DOHH2 (cell line): ENCODE data around the gene NINJ1.

Source experiments
- H3F3A ChIP-seq: fragments of 200-600 bp; sonication (generic), shearing (Covaris generic); 2 replicates; pipeline ENCODE4 v1.6.0; 2016; ENCODE audit warnings: antibody characterized with exemption, mild to moderate bottlenecking; ENCODE audit not compliant: control insufficient read depth, insufficient read depth
- H3K27ac ChIP-seq: fragments of 200-600 bp; sonication (generic); 2 replicates; pipeline ENCODE4 v1.5.1; 2014; ENCODE audit warnings: low read depth, mild to moderate bottlenecking, low read length, moderate library complexity
- H3K27me3 ChIP-seq: fragments of 200-600 bp; sonication (generic); 2 replicates; pipeline ENCODE4 v1.6.1; 2014; ENCODE audit warnings: mild to moderate bottlenecking, low read length, mixed read lengths; ENCODE audit not compliant: control insufficient read depth
- H3K36me3 ChIP-seq: fragments of 200-600 bp; sonication (generic); 2 replicates; pipeline ENCODE4 v1.6.1; 2014; ENCODE audit warnings: mild to moderate bottlenecking, low read length, moderate library complexity, mixed read lengths; ENCODE audit not compliant: control insufficient read depth
- H3K4me1 ChIP-seq: fragments of 200-600 bp; sonication (generic); 2 replicates; pipeline ENCODE4 v1.6.1; 2014; ENCODE audit warnings: mild to moderate bottlenecking, low read length, mixed read lengths; ENCODE audit not compliant: control insufficient read depth
- H3K4me2 ChIP-seq: fragments of 200-600 bp; sonication (generic); 2 replicates; pipeline ENCODE4 v1.6.0; 2014; ENCODE audit warnings: mild to moderate bottlenecking, low read length, moderate library complexity
- H3K4me3 ChIP-seq: fragments of 200-600 bp; sonication (generic); 2 replicates; pipeline ENCODE4 v1.5.1; 2014; ENCODE audit warnings: mild to moderate bottlenecking, low read length, mixed read lengths
- H3K79me2 ChIP-seq: fragments of 200-600 bp; sonication (generic); 2 replicates; pipeline ENCODE4 v1.6.1; 2014; ENCODE audit warnings: mild to moderate bottlenecking, low read length, mixed read lengths; ENCODE audit not compliant: control insufficient read depth
- H3K9me2 ChIP-seq: fragments of 200-600 bp; sonication (generic); replicated peaks from 2 replicates; pipeline ENCODE4 v1.6.1; 2014; ENCODE audit warnings: mild to moderate bottlenecking, low read length, mixed read lengths; ENCODE audit not compliant: control insufficient read depth
- H3K9me3 ChIP-seq: fragments of 200-600 bp; sonication (generic); 2 replicates; pipeline ENCODE4 v1.6.1; 2014; ENCODE audit warnings: antibody characterized with exemption, low read length, mixed read lengths; ENCODE audit not compliant: control insufficient read depth, insufficient read depth
- H4K20me1 ChIP-seq: fragments of 200-600 bp; sonication (generic); 2 replicates; pipeline ENCODE4 v1.6.0; 2014; ENCODE audit warnings: low read depth, mild to moderate bottlenecking, antibody characterized with exemption, low read length, moderate library complexity; ENCODE audit not compliant: control insufficient read depth, insufficient read depth
- CTCF ChIP-seq: fragments of 200-600 bp; sonication (generic); IDR thresholded peaks from one replicate; pipeline ENCODE4 v1.5.1; 2014; ENCODE audit warnings: antibody characterized with exemption, mild to moderate bottlenecking, low read depth, low read length; ENCODE audit not compliant: poor library complexity, severe bottlenecking
- EZH2phosphoT487 ChIP-seq: fragments of 200-600 bp; sonication (generic); IDR thresholded peaks from 2 replicates; pipeline ENCODE4 v1.6.1; 2017; ENCODE audit warnings: borderline replicate concordance, mild to moderate bottlenecking, antibody characterized with exemption, low read length, moderate library complexity, mixed read lengths

The NINJ1 gene

GRCh38 chr9:93169444-93169843 is 35.4 kb upstream of the NINJ1 start:
- no peak overlapping the region for H3K27ac ChIP-seq
- no peaks in the 10 kb centered on the region for H3K4me1 ChIP-seq
- no peaks in the 10 kb centered on the region for H4K20me1 ChIP-seq
- H3K27me3 ChIP-seq, result no peaks in the 10 kb centered on the region
- H3K79me2 ChIP-seq, result no peaks in the 10 kb centered on the region
- no peaks in the 10 kb centered on the region for H3F3A ChIP-seq
- H3K9me2 ChIP-seq, result no peaks in the 10 kb centered on the region
- TF ChIP-seq CTCF (no peak), EZH2phosphoT487 (no peak)
- no peak overlapping the region for H3K4me3 ChIP-seq
- H3K36me3 ChIP-seq, result no peaks in the 10 kb centered on the region
- no peak overlapping the region for H3K4me2 ChIP-seq
- no peaks in the 10 kb centered on the region for H3K9me3 ChIP-seq

- Histone ChIP-seq H3K4me3 (no peak overlapping the region), H3K9me3 (no peaks in the 10 kb centered on the region), H3K4me2 (no peak overlapping the region), H3K36me3 (no peaks in the 10 kb centered on the region), H3K4me1 (no peaks in the 10 kb centered on the region), H3K9me2 (no peaks in the 10 kb centered on the region), H3K79me2 (no peaks in the 10 kb centered on the region), H3K27ac (no peak overlapping the region), H4K20me1 (no peaks in the 10 kb centered on the region), H3K27me3 (no peaks in the 10 kb centered on the region), H3F3A (no peaks in the 10 kb centered on the region)
- TF ChIP-seq EZH2phosphoT487, result no peak
- TF ChIP-seq CTCF, result no peak
Measured at GRCh38 chr9:93168581-93168980, 34.5 kb upstream of the NINJ1 start.

GRCh38 chr9:93167838-93168237 is 33.8 kb upstream of the NINJ1 start:
- TF ChIP-seq CTCF (no peak), EZH2phosphoT487 (no peak)
- Histone ChIP-seq H3F3A (no peaks in the 10 kb centered on the region), H3K27ac (no peak overlapping the region), H3K79me2 (no peaks in the 10 kb centered on the region), H3K4me1 (no peaks in the 10 kb centered on the region; the same call in 1 of the 2 replicates), H3K36me3 (no peaks in the 10 kb centered on the region), H3K9me2 (no peaks in the 10 kb centered on the region), H4K20me1 (no peaks in the 10 kb centered on the region), H3K4me2 (no peak overlapping the region), H3K9me3 (no peaks in the 10 kb centered on the region), H3K4me3 (no peak overlapping the region), H3K27me3 (no peaks in the 10 kb centered on the region)

GRCh38 chr9:93167185-93167584 is 33.1 kb upstream of the NINJ1 start:
- H3K27ac ChIP-seq, result no peak overlapping the region
- no peaks in the 10 kb centered on the region for H4K20me1 ChIP-seq
- H3K9me2 ChIP-seq, result no peaks in the 10 kb centered on the region
- no peaks in the 10 kb centered on the region for H3K27me3 ChIP-seq
- H3K4me1 ChIP-seq, result peaks cover 5% of the 10 kb centered on the region; the same call in 1 of the 2 replicates
- no peaks in the 10 kb centered on the region for H3K9me3 ChIP-seq
- H3F3A ChIP-seq, result no peaks in the 10 kb centered on the region
- no peak overlapping the region for H3K4me3 ChIP-seq
- TF ChIP-seq CTCF, result no peak
- H3K79me2 ChIP-seq, result no peaks in the 10 kb centered on the region
- H3K4me2 ChIP-seq, result no peak overlapping the region
- no peaks in the 10 kb centered on the region for H3K36me3 ChIP-seq
